GM12891 (cell line): ENCODE results near the gene IQCB1.

Source experiments
- POLR2A ChIP-seq: IDR thresholded peaks from 2 replicates; pipeline ENCODE4 v1.6.1; 2011; ENCODE audit warnings: low read depth, low read length, control low read depth
- POU2F2 ChIP-seq: IDR thresholded peaks from 2 replicates; pipeline ENCODE4 v1.6.1; 2011; ENCODE audit warnings: low read depth, mild to moderate bottlenecking, control low read depth, low read length, moderate library complexity

DNA sequence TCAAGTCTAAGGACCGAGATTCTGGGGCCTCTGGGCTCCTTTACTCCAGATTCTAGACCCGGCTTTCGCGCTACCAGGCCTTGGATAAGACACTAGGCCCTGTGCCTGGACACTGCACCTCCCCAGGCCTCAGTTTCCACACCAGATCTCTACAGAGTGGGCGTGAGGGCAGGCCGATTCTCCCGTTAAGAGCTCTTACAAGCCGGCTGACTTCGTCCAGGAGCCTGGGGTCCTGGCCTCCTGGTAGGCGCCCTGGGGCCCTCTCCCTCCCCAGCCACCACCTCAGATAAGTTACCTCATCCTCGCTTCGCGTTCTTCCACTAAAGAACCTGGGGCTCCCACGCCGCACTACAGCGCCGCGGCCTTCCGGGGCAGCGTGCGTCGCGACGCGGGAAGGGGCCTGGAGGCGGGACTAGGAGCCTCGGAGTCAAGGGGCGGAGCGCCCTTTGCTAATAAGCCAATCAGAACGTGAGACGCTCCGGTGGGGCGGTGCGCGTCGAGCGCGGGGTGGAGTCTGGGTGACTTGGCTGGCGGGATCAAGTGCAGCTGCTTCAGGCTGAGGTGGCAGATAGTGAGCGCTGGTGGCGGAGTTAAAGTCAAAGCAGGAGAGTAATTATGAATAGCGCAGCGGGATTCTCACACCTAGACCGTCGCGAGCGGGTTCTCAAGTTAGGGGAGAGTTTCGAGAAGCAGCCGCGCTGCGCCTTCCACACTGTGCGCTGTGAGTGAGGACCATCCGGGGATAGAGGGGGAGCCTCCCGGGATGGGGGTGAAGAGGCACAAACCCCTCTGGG, at the start of gene IQCB1, which contains the start of gene EAF2:
- TF ChIP-seq POLR2A, result peak; percentile 94
- peak; percentile 45; the same call in 1 of the 2 replicates for TF ChIP-seq POU2F2
